Stomach smooth muscle (tissue), 2 donors: ENCODE results near the gene PAGE2.
"Not testable (repeated sequence)": the region's sequence is repeated elsewhere in the genome, so short reads cannot be mapped to it uniquely, and the experiment has no call there.

ENCODE experiments used
- H3K27ac ChIP-seq: one replicate; pipeline ENCODE4 v1.7.0; 2013; ENCODE audit warnings: mild to moderate bottlenecking, low read length, inconsistent platforms
- H3K27me3 ChIP-seq, 2 donors: one replicate each; pipeline ENCODE4 v1.7.0; 2013; ENCODE audit warnings: low read length in 2 of 2; ENCODE audit not compliant: insufficient read depth in 2 of 2, control insufficient read depth in 1 of 2
- H3K36me3 ChIP-seq, 2 donors: one replicate each; pipeline ENCODE4 v1.7.0; 2013; ENCODE audit warnings: low read length in 2 of 2; ENCODE audit not compliant: control insufficient read depth in 2 of 2, insufficient read depth in 2 of 2
- H3K4me1 ChIP-seq: one replicate; pipeline ENCODE4 v1.7.0; 2013; ENCODE audit warnings: low read length; ENCODE audit not compliant: control insufficient read depth, insufficient read depth
- H3K4me3 ChIP-seq, 2 donors: one replicate each; pipeline ENCODE4 v1.7.0; 2013; ENCODE audit warnings: low read length in 2 of 2
- H3K9ac ChIP-seq, 2 donors: one replicate each; pipeline ENCODE4 v1.7.0; 2013; ENCODE audit warnings: low read length in 2 of 2, mild to moderate bottlenecking in 1 of 2
- H3K9me3 ChIP-seq, 2 donors: one replicate each; pipeline ENCODE4 v1.7.0; 2013; ENCODE audit warnings: low read length in 2 of 2; ENCODE audit not compliant: control insufficient read depth in 2 of 2
- donor health status: healthy.
- donor health status: Pancreatic carcinoma.

PAGE2 gene

DNA sequence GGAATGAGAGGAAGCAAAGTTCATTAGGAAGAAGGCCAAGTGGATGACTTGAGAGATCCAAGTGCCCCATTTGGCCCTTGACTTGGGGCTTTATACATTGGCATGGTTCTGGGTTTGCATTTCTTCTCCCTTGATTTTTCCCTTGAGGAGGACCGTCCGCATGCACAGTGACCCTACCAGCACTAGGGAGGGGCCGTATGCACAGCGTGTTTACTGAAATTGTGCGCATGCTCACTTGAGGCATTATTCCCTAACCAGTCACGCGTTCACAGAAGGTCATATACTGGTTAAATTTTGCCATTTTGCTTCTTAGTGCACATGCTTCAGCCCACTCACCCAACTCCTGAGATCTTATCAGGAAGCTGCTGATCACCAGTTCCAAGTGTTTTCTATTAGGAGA lies 35.1 kb downstream of the PAGE2 start:
- H3K4me3 ChIP-seq: no peak overlapping the region
- H3K9me3 ChIP-seq: no peaks in the 10 kb centered on the region
- no peaks in the 10 kb centered on the region for H3K4me1 ChIP-seq
- H3K36me3 ChIP-seq: no peaks in the 10 kb centered on the region
- peaks cover 0 to 15% of the 10 kb centered on the region in 2 donors for H3K27me3 ChIP-seq
- H3K27ac ChIP-seq: no peak overlapping the region
- H3K9ac ChIP-seq: no peak overlapping the region

DNA sequence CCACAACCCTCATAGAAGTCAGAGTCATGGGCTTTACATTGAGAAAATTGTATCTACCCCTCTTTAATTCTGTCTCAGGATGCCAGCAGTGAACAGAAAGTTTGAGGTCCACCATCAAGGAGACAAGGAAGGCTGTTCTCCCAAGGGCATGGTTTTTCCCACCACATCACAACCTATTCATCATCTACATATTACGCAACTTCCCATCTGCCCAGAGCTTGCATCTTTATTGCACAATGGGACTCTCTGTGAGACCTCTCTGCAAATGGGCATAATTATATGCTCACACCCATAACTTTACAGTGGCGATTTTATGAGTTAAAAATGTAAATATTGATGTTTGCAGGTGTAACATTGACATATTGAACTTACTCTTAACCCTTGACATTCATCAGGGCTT lies 38.9 kb downstream of the PAGE2 start:
- Histone ChIP-seq H3K36me3 (no peaks in the 10 kb centered on the region), H3K4me3 (no peak overlapping the region), H3K9ac (no peak overlapping the region), H3K9me3 (no peaks in the 10 kb centered on the region), H3K27me3 (peaks cover 0 to 16% of the 10 kb centered on the region in 2 donors), H3K4me1 (no peaks in the 10 kb centered on the region), H3K27ac (no peak overlapping the region)

DNA sequence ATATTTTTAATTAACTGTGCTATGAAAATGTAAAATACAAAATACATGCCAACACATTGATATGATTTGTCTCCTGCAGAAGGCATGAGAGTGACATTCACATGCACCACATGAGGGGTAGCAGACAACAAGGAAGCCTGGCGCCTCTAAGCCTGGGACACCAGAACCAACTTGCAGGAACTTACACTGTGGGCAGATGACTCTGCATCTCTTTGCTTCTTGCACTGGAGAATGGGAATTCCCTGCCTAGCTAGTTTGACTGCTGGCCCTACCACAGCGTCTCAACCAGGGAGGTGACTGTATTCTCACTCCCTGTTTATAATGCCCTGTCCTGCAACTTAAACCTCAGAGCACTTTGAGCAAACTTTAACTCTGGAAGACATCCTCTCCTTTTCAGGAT lies 40.5 kb downstream of the PAGE2 start:
- H3K9ac ChIP-seq: no peak overlapping the region
- H3K4me1 ChIP-seq: no peaks in the 10 kb centered on the region
- peaks cover 0 to 10% of the 10 kb centered on the region in 2 donors for H3K27me3 ChIP-seq
- H3K4me3 ChIP-seq: no peak overlapping the region
- H3K9me3 ChIP-seq: no peaks in the 10 kb centered on the region
- H3K36me3 ChIP-seq: no peaks in the 10 kb centered on the region
- H3K27ac ChIP-seq: no peak overlapping the region

DNA sequence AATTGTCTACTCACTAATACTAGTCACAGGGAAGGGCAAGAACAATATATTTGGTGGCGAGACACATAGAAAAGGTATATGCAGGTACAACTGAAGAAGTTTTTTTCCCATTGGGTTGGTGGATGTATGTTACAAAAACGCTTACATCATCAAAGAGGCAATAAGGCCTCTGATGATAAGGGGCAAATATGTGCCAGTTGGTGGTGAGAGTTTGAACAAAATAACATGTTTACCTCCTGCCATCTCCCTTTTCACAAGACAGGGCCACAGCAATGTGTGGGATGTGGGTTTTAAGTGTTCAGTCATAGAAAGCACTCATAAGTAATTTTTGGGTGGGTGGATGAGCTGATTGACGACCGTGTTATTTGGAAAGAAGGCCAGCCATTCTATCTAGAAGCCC lies 41.7 kb downstream of the PAGE2 start:
- Histone ChIP-seq H3K9me3 (no peaks in the 10 kb centered on the region), H3K9ac (no peak overlapping the region), H3K27me3 (peaks cover 0 to 10% of the 10 kb centered on the region in 2 donors), H3K4me3 (no peak overlapping the region), H3K27ac (no peak overlapping the region), H3K36me3 (no peaks in the 10 kb centered on the region), H3K4me1 (no peaks in the 10 kb centered on the region)

DNA sequence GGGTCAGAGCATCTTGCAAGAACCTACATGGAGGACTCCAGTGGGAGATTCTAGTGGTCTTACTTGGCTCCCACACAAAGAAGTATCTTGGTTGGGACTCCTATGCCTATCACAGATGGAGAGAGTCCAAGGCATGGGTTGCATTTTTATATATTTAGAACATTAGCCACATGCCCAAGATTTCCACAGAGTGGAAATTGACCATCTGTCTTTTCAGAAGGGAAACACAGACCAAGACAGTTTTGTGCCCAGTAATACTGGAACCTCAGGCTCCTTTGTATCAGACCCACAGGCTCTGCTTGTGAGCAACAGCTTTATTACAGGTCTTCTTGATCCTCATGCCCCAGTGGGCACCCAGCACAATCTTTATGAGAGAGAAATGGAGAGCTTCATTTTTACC lies 43.6 kb downstream of the PAGE2 start:
- H3K4me3 ChIP-seq: no peak overlapping the region
- H3K27me3 ChIP-seq: peaks cover 0 to 4% of the 10 kb centered on the region in 2 donors
- no peaks in the 10 kb centered on the region for H3K9me3 ChIP-seq
- no peaks in the 10 kb centered on the region for H3K4me1 ChIP-seq
- H3K36me3 ChIP-seq: no peaks in the 10 kb centered on the region
- H3K27ac ChIP-seq: no peak overlapping the region
- no peak overlapping the region for H3K9ac ChIP-seq

DNA sequence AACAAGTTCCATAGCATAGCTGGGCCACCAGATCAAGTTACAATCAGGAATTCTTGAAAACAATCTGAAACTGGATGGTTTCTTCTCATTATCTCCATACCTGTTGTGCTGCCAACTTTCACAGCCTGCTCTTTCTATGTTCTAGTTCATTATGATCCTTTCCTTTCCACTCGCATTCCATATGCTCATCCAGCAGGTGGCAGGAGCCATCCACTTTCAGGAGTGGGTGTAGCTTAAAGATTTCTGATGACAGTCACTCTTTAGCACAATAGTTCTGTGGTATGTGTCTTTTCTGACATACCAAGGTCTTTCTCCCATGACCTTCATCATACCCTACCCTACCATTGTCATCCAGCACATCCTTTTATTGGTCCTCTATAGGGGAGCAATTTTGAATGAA lies 46.4 kb downstream of the PAGE2 start:
- Histone ChIP-seq H3K27me3 (no peaks in the 10 kb centered on the region), H3K9me3 (no peaks in the 10 kb centered on the region), H3K27ac (no peak overlapping the region), H3K4me1 (no peaks in the 10 kb centered on the region), H3K9ac (no peak overlapping the region), H3K36me3 (no peaks in the 10 kb centered on the region), H3K4me3 (no peak overlapping the region)

DNA sequence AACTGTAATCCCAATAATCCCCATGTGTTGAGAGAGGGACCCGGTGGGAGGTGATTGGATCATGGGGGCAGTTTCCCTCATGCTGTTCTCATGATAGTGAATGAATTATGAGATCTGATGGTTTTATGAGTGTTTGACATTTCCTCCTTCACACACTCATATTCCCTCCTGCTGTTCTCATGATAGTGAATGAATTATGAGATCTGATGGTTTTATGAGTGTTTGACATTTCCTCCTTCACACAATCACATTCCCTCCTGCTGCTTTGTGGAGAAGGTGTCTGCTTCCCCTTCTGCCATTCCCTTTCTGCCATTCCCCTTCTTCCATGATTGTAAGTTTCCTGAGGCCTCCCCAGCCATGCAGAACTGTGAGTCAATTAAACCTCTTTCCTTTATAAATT lies 52.0 kb downstream of the PAGE2 start:
- H3K4me1 ChIP-seq, H3K9ac ChIP-seq, H3K27me3 ChIP-seq, H3K36me3 ChIP-seq, H3K9me3 ChIP-seq, H3K4me3 ChIP-seq, H3K27ac ChIP-seq: not testable (repeated sequence)
